CD4-positive, alpha-beta T cell treated with Interleukin-12 subunit alpha and Interleukin-12 subunit beta, for 1 hour (primary cell): ENCODE data around the gene GALT.
"Not testable (repeated sequence)": the region's sequence is repeated elsewhere in the genome, so short reads cannot be mapped to it uniquely, and the experiment has no call there.

Experiments used
- DNase-seq: peaks from one replicate; pipeline ENCODE4 v3.0.0-alpha.2; 2020

The GALT gene

DNA sequence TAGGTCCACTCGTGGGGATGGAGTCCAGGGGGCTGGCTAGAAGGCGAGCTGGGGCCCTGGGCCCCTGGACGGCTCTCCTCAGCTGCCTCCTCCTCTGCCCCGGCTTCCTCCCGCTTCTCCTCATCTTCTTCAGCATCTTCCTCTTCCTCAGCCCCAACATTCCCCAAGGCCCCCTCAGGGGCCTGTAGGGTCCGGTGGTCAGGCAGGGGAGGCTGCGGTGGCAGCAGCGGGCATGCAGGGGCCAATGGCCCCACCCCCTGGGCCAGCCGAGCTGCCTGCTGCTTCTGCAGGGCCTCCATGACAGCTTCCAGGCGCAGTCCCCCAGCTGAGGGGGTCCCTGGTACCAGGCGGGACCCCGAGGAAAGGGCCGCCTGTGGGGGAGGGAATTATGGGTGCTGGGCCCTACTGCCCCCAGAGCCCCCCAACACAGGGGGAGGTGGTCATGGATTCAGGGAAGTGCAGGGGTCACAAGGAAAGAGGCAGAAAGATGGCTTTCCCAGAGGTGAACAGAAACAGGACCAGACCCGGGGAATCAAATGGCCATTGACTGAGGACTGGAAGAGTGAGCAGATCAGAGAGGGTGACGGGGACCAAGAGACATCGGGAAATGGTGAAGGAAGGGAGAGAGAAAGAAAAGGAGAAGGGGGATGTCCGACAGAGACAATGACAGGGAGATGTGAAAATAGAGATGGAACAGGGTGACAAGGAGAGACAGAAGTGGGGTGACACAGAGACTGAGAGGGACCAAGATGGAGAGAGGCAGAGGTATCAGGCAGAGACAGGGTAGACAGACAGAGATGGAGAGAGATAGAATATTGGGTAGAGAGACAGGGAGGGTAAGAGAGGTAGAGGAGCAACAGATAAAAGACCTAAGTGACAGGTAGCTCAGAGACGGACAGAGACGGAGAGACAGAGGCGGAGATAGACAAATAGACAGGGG is 18.5 kb upstream of the GALT start:
- no peak for DNase-seq

DNA sequence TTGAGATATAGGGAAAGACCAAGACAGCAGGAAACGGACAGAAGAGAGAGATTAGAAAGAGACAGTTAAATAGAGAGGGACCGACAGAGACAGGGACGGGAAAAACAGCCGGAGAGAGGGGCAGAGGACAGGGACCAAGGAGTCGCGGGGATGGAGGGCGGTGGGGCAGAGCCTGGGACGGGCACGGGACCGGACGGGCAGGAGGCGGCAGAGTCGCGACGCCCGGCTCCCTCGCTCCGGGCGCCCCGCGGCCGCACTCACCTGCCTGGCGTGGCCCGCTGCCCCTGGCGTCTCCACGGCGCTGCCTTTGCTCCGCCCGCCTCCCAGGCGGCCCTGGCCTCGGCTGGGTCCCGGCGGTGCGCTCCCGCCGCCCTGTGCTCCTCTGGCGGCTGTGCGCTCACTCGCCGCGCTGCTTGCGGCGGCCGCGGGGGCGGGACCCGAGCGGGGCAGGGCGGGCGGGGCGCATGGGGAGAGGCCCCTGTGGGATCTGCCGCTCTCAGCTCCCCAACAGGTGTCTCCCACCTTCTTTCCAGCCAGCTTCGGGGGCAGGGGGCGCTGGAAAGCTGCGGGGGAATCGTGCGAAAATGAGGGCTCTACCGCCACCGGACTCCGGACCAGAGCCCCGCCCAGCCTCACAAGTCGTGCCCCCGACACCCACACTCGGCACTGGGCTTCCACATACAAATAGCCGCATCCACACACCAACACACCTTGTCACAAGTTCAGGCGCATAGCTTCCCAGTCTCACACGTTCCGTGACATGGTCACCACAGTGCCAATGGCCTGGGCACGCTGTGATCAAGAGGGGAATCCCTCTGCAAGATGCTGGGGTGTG is 17.6 kb upstream of the GALT start, which contains the start of gene ARID3C:
ARID3C (minus strand) TSS at position 411 of the 835 bp plus-strand sequence. CDS start 1,052 bp downstream, outside the sequence.
- DNase-seq, result peak; percentile 53

GRCh38 chr9:34629491-34629808 is 17.0 kb upstream of the GALT start:
- no peak for DNase-seq

DNA sequence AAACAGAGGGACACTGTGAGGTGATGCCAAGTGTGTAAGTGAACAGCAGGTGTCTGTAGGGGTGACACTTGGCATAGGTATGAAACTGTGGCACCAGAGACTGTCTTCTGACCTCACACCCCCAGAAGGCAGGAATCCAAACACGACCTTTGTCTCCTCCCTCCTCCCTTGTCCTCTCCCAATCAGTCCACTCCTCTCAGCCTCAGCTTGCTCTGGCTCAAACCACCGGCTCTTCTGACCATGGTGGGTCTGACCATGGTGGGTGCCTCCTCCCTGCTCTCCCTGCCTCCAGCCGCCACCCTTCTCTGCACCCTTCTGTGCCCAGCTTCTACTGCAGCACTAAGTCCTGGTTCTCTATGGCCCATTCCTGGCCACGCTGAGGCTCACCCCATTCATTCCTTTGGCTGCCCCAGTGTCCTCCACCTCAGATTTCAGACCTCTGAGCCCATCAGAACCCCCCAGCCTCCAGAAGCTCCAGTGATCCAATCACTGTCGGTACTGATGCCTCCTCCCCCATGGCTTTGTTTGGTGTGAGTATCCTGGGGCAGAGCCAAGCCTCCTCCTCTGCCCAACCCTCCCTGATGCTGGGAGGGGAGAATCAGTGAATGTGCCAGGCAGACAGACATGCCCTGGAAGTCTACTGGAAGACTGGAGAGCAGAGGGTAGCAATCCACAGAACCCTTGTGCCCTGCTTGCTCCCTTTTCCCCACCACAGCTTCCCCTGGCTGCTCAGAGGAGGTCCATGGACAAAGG is 15.9 kb upstream of the GALT start:
- DNase-seq, result no peak

GRCh38 chr9:34633166-34633565 is 13.3 kb upstream of the GALT start:
- no peak for DNase-seq

GRCh38 chr9:34633851-34634550 is 12.5 kb upstream of the GALT start:
- DNase-seq, result peak; percentile 83

GRCh38 chr9:34634551-34635248 is 11.8 kb upstream of the GALT start:
- no peak for DNase-seq

DNA sequence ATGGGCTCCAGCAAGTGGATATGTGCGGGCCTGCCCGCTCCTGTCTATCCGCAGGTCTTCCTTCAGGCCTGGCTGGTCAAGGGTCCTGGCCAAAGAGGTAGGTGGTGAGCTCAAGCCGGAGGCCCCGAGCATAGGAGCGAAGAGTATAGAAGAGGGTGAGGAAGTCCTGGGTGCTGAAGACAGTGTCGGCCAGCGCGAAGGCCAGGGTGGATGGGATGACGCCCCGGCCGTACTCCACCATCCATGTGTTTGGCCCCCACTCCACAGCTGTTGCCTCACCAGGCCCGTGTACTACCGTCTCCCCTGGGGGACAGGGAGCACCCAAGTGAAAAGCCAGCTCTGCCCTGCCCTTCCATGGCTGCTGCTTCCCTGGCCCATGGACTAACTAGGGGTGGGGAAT is 10.9 kb upstream of the GALT start:
- no peak for DNase-seq

DNA sequence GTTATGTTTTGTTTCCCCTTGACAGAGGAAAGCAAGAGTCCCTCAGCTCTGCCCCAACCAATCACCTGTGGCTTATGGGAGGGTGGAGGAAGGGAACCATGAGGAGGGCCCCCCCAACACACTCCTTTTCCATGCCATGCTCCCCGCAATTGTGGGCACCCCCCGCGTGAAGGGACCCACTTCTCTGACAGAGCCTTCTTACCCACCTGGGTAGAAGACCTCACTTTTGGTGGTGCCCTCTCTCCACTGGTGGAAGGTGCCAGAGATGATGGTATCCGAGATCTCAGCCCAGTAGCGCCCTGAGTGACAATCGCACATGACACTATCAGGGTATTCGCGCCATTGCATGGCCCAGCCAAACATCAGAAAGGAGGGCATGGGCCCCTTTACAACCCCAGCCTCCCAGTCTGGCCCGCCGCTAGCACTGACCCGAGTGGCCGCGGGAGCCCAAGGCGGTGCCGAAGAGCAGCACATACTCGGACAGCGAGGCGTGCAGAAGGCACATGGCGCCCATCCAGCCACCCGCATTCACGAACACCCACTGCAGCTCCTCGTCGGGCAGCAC is 9.6 kb upstream of the GALT start:
- no peak for DNase-seq

DNA sequence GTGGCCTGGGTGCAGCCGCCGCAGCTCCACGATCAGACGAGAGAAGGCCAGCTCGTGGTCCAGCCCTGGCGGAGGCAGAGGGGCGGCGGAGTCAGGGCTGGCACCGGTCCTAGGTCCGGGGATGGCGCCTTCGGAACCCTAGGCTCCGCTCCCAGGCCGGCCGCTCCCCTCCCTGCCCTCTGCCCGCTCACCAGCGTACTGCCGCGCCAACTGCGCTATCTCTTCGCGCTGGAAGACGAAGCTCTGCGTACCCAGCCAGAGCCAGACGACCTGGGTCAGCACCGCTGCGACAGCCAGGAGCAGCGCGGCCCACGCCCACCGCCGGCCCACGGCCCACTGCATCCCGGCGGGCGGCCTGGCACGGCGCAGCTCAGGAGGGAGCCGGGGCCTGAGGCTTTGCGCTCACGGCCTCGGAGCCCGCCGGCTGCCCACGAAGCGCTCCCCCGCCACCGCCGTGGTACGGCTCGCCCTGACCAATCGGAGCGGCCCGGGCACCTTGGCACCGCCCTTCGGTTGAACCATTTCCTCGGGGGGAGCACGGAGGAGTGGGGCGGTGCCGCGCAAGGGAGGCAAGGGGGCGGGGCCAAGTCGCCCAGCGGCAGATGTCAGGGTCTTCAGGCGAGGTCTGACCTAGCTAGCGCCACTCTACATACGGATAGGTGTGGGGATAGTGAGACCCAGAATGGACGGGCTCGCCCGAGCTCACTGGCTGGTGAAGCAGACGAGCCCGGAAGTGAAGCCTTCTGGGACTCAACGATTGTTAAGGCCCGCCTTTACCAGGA is 8.9 kb upstream of the GALT start, which contains the start of gene SIGMAR1:
SIGMAR1 (minus strand) TSS at position 432 of the 782 bp plus-strand sequence; CDS start at position 342, 90 bp downstream.
- peak; percentile 96 for DNase-seq

DNA sequence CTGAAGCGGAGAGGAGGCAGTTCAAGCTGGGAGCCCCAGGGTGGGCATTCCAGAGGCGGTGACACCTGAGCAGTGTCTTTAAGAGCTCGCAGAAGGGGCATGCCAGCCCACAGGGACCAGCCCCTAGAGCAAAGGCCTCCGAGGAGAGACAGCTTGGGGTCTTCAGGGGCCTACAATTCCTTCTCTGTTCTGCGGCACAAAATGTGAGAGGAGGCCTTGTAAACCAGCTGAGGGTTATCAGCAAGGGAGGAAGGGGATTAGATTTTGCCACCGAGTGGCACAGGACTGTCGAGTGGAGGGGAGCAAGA is 8.4 kb upstream of the GALT start:
- no peak for DNase-seq

GRCh38 chr9:34639322-34639721 is 7.2 kb upstream of the GALT start:
- DNase-seq, result not testable (repeated sequence)

DNA sequence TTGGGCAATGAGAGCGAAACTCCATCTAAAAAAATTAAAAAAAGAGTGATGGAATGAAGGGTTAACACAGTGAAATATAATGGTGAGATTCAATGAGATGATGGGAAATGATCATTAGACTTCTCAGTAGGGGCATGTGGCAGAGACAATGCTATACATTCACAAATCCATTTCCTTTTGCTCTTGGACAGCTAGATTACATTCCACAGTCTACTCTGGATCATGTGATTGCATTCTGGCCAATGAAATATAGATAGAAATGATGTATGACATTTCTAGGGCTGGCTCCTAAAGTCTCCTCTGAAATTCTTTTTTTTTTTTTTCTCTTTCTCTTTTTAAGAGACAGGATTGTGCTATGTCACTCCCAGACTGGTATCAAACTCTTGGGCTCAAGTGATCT is 3.8 kb upstream of the GALT start:
- DNase-seq, result no peak

- DNase-seq, result no peak
These were observed 1.6 kb upstream of the GALT start for GRCh38 chr9:34644766-34645314.

DNA sequence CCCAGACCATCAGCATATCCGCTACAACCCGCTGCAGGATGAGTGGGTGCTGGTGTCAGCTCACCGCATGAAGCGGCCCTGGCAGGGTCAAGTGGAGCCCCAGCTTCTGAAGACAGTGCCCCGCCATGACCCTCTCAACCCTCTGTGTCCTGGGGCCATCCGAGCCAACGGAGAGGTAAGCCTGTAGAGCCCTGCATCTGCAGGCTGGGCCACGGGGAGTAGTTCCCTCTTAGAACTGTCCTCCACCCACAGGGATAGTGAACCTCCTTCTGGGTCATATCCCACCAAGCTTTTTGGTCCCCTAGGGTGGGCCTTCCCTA is 569 bp downstream of the GALT start:
- no peak for DNase-seq

- no peak for DNase-seq
These were observed 1.2 kb downstream of the GALT start for GRCh38 chr9:34647651-34648050.

DNA sequence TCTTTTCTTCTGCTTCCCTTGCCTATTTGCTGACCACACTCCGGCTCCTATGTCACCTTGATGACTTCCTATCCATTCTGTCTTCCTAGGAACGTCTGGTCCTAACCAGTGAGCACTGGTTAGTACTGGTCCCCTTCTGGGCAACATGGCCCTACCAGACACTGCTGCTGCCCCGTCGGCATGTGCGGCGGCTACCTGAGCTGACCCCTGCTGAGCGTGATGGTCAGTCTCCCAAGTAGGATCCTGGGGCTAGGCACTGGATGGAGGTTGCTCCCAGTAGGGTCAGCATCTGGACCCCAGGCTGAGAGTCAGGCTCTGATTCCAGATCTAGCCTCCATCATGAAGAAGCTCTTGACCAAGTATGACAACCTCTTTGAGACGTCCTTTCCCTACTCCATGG is 2.2 kb downstream of the GALT start:
- DNase-seq, result no peak

GRCh38 chr9:34650816-34651215 is 4.3 kb downstream of the GALT start:
- DNase-seq, result no peak

GRCh38 chr9:34651321-34651720 is 4.8 kb downstream of the GALT start:
- no peak for DNase-seq

GRCh38 chr9:34651876-34652601 is 5.6 kb downstream of the GALT start, which contains the start of gene IL11RA:
TSS of gene IL11RA (plus strand) at chr9:34652185. CDS start at chr9:34655218, 3,033 bp downstream.
- peak; percentile 41 for DNase-seq
